ENCODE data around the gene SMG7.

GRCh38 chr1:183537405-183537804 is 65.1 kb downstream of the SMG7 start:
- TF ChIP-seq, protein P1, sequence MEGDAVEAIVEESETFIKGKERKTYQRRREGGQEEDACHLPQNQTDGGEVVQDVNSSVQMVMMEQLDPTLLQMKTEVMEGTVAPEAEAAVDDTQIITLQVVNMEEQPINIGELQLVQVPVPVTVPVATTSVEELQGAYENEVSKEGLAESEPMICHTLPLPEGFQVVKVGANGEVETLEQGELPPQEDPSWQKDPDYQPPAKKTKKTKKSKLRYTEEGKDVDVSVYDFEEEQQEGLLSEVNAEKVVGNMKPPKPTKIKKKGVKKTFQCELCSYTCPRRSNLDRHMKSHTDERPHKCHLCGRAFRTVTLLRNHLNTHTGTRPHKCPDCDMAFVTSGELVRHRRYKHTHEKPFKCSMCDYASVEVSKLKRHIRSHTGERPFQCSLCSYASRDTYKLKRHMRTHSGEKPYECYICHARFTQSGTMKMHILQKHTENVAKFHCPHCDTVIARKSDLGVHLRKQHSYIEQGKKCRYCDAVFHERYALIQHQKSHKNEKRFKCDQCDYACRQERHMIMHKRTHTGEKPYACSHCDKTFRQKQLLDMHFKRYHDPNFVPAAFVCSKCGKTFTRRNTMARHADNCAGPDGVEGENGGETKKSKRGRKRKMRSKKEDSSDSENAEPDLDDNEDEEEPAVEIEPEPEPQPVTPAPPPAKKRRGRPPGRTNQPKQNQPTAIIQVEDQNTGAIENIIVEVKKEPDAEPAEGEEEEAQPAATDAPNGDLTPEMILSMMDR (IDR thresholded peaks at IDR 0.05) = no peak
- TF ChIP-seq POLR2A (IDR thresholded peaks at IDR 0.05; ENCODE audit: low read depth) = no peak
- no peak for TF ChIP-seq POLR2AphosphoS5 (IDR thresholded peaks at IDR 0.05)

Data from esophagus muscularis mucosa (tissue), 3 donors.